Measurements from ENCODE around the gene DNM1.
A peak's percentile ranks its signal among the peaks of the same experiment; 100 is the strongest.
"Not testable (repeated sequence)": the region's sequence is repeated elsewhere in the genome, so short reads cannot be mapped to it uniquely, and the experiment has no call there.

The DNM1 gene

DNA sequence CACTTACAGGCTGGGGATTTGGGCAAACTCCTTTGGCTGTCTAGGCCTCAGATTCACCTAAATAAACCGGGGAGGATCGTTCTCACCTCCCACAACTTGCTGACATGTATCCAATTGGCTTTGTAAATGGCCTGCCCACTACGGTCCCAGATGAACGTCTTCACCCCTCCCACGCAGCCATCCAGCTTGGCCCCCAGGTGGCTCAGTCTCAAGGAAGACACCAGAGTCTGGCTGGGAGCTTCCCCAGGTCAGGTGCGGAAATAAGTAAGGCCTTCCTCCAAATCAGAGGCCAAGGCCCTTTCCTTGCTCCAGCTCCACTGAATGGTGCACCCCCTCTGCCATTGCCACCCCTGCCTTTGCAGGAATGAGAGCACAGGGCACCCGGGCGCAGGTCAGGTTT is 23.2 kb upstream of the DNM1 start:
- Histone ChIP-seq H3K9me3 (ENCODE audit: control insufficient read depth in 1 of 2, low read length in 2 of 2) (no peaks in the 10 kb centered on the region), H3K27me3 (ENCODE audit: low read depth, low read length) (no peaks in the 10 kb centered on the region), H3K27ac (ENCODE audit: low read length) (no peak overlapping the region), H3K36me3 (ENCODE audit: control insufficient read depth in 1 of 2, insufficient read depth in 2 of 2, low read length in 2 of 2) (peaks cover 25 to 73% of the 10 kb centered on the region in 2 donors), H3K4me3 (ENCODE audit: low read depth in 1 of 2, low read length in 2 of 2) (no peak overlapping the region), H3K4me1 (ENCODE audit: control insufficient read depth in 1 of 2, insufficient read depth in 2 of 2, low read length in 2 of 2) (no peaks in the 10 kb centered on the region)

DNA sequence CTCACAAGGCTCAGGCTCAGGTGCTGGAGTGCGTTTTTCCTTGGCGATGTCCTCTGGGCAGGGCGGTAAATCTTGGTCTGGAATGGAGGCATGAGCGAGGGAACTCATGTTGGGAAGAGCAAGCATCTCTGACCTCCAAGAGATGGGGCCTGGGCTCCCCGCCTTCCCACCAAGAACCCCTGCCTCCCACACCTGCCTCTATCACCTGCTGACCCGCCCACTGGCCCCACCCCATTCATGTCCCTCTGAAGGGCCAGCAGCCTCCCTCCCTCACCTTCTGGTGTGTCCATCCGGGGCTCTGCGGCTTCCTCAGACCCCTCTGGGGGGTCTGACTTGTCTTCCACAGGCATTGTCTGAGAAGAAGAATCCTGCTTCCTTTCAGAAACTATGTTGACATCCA is 22.7 kb upstream of the DNM1 start:
- no peak overlapping the region for H3K27ac ChIP-seq (ENCODE audit: low read length)
- H3K36me3 ChIP-seq (ENCODE audit: control insufficient read depth in 1 of 2, insufficient read depth in 2 of 2, low read length in 2 of 2), result peaks cover 28 to 73% of the 10 kb centered on the region in 2 donors
- H3K4me3 ChIP-seq (ENCODE audit: low read depth in 1 of 2, low read length in 2 of 2), result no peak overlapping the region
- no peaks in the 10 kb centered on the region for H3K9me3 ChIP-seq (ENCODE audit: control insufficient read depth in 1 of 2, low read length in 2 of 2)
- no peaks in the 10 kb centered on the region for H3K27me3 ChIP-seq (ENCODE audit: low read depth, low read length)
- no peaks in the 10 kb centered on the region for H3K4me1 ChIP-seq (ENCODE audit: control insufficient read depth in 1 of 2, insufficient read depth in 2 of 2, low read length in 2 of 2)

DNA sequence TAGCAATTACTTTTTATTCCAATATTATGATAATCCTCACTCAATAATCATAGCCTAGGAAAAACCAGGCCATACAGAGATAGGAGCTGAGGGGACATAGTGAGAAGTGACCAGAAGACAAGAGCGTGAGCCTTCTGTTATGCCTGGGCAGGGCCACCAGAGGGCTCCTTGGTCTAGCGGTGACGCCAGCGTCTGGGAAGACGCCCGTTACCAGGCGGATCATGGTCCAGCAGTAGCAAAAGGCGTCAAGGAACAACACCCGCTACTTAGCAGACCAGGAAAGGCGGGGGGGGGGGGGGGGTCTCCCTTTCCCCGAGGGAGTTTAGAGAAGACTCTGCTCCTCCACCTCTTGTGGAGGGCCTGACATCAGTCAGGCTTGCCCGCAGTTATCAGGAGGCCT is 21.7 kb upstream of the DNM1 start:
- not testable (repeated sequence) for H3K4me3 ChIP-seq (ENCODE audit: low read depth in 1 of 2, low read length in 2 of 2); H3K27me3 ChIP-seq (ENCODE audit: low read depth, low read length); H3K9me3 ChIP-seq (ENCODE audit: control insufficient read depth in 1 of 2, low read length in 2 of 2); H3K27ac ChIP-seq (ENCODE audit: low read length); H3K4me1 ChIP-seq (ENCODE audit: control insufficient read depth in 1 of 2, insufficient read depth in 2 of 2, low read length in 2 of 2)
- H3K36me3 ChIP-seq (ENCODE audit: control insufficient read depth in 1 of 2, insufficient read depth in 2 of 2, low read length in 2 of 2), result peaks cover 24 to 71% of the 10 kb centered on the region in 2 donors

DNA sequence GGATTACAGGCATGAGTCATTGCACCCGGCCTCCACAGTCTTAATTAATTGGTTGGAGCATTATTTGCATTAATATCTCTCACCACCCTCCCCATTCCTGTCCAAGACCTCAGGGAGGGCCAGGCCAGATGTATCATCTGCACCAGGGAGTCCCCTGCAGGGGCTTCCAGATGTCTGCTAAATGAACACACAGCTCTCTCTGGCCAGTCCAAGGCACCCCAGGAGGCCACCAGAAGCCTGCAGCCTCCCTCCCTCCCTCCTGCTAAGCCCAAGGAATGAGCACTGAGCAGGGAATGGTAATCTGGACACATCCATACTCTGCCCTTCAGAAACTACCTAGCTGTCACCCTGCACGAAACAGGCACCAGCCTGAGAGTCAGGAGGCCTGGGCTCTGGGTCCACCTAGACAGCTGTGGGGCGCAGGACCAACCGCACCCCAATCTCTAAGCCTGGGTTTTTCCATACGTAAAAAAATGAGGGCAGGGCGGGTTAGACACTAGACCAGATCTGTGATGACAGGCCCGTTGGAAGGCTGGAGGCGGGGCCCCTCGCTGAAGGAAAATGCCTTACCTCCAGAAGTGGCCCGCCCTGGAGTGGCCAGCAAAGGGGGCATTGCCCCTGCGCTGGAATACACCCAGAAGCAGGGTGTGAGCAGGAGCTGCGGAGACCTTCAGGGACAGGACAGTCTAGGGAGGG is 20.1 kb upstream of the DNM1 start:
- no peaks in the 10 kb centered on the region for H3K4me1 ChIP-seq (ENCODE audit: control insufficient read depth in 1 of 2, insufficient read depth in 2 of 2, low read length in 2 of 2)
- no peak overlapping the region for H3K4me3 ChIP-seq (ENCODE audit: low read depth in 1 of 2, low read length in 2 of 2)
- peaks cover 20 to 60% of the 10 kb centered on the region in 2 donors for H3K36me3 ChIP-seq (ENCODE audit: control insufficient read depth in 1 of 2, insufficient read depth in 2 of 2, low read length in 2 of 2)
- H3K9me3 ChIP-seq (ENCODE audit: control insufficient read depth in 1 of 2, low read length in 2 of 2), result no peaks in the 10 kb centered on the region
- H3K27me3 ChIP-seq (ENCODE audit: low read depth, low read length), result no peaks in the 10 kb centered on the region
- no peak overlapping the region for H3K27ac ChIP-seq (ENCODE audit: low read length)

DNA sequence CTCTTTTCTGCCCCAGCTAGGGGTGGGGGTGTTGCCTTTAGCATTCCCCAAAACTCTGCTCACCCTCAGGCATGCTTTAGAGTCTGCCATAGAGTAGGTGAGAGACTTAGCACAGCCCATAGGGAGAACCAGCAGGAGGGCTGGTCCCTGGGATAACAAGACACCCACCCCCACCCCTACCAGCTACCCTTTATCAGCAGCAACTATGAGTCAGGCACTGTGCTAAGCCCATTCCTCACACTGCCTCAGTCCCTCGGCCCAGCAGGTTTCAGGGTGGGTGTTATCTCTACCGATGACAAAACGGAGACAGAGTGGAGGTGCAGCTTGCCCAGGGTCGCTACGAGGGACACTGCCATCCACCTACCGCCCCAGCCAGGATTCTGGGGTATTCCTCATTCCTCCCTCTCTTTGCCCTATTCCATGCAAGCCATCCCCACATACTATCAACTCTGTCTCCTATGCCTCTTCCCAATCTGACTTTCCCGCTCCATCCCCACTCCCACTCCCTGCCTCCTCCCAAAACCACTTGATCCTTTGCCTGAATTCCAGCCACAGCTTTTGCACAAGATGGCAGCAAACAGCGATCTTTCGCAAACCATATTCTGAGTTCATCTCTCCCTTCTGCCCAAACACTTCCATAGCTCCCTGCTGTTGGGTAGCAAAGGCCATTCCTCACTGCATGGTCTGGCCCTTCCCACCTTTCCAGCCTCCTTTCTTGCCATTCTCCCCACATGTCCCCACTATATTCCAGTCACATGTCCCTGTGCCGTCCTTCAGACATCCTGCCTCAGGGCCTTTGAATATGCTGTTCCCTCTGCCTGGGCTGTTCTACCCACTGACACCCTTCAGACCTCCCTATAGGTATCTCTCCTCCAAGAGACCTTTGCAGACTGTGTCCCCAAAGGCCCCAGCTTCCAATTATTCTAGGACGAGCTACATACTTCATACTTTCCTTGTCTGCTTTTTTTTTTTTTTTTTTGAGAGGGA is 16.9 kb upstream of the DNM1 start:
- Histone ChIP-seq H3K36me3 (ENCODE audit: control insufficient read depth in 1 of 2, insufficient read depth in 2 of 2, low read length in 2 of 2) (peaks cover 10 to 38% of the 10 kb centered on the region in 2 donors), H3K9me3 (ENCODE audit: control insufficient read depth in 1 of 2, low read length in 2 of 2) (no peaks in the 10 kb centered on the region), H3K4me3 (ENCODE audit: low read depth in 1 of 2, low read length in 2 of 2) (no peak overlapping the region), H3K27me3 (ENCODE audit: low read depth, low read length) (no peaks in the 10 kb centered on the region), H3K27ac (ENCODE audit: low read length) (no peak overlapping the region), H3K4me1 (ENCODE audit: control insufficient read depth in 1 of 2, insufficient read depth in 2 of 2, low read length in 2 of 2) (peaks cover 0 to 12% of the 10 kb centered on the region in 2 donors)

DNA sequence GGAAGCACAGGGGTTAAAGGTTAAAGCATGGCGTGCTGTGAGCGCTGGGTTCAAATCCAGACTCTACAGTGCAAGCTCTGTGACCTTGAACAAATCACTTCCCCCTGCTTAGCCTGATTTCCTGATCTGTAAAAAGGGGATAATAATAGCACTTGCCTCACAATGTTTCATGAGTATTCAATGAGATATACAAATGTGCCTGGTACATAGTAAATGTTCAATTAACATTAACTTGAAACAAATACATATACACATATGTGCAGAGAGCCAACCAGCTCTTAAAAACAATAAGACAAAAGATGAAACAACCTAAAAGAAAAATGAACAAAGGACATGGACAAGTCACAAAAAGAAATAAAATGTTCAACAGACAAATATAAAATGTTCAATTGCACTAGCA is 15.8 kb upstream of the DNM1 start:
- H3K9me3 ChIP-seq (ENCODE audit: control insufficient read depth in 1 of 2, low read length in 2 of 2), result no peaks in the 10 kb centered on the region
- H3K4me3 ChIP-seq (ENCODE audit: low read depth in 1 of 2, low read length in 2 of 2), result no peak overlapping the region
- H3K4me1 ChIP-seq (ENCODE audit: control insufficient read depth in 1 of 2, insufficient read depth in 2 of 2, low read length in 2 of 2), result peaks cover 0 to 12% of the 10 kb centered on the region in 2 donors
- H3K27me3 ChIP-seq (ENCODE audit: low read depth, low read length), result no peaks in the 10 kb centered on the region
- no peak overlapping the region for H3K27ac ChIP-seq (ENCODE audit: low read length)
- H3K36me3 ChIP-seq (ENCODE audit: control insufficient read depth in 1 of 2, insufficient read depth in 2 of 2, low read length in 2 of 2), result peaks cover 10 to 38% of the 10 kb centered on the region in 2 donors

DNA sequence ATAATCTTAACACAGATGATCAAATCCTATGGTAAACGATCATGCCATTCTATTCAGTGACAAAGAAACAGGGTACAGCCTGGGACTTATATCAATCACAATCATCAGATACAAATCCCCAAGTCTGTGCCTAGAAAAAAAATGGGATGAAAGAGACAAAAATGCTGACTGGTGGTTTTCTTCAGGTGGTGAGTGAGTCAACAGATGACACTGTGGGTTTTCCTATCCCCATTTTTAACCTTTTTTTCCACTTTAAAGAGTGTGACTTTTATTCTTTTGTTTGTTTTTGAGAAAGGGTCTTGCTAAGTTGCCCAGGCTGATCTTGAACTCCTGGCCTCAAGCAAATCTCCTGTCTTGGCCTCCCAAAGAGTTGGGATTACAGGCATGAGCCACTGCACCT is 15.0 kb upstream of the DNM1 start:
- Histone ChIP-seq H3K27me3 (ENCODE audit: low read depth, low read length) (no peaks in the 10 kb centered on the region), H3K27ac (ENCODE audit: low read length) (no peak overlapping the region), H3K4me3 (ENCODE audit: low read depth in 1 of 2, low read length in 2 of 2) (no peak overlapping the region), H3K4me1 (ENCODE audit: control insufficient read depth in 1 of 2, insufficient read depth in 2 of 2, low read length in 2 of 2) (peaks cover 0 to 12% of the 10 kb centered on the region in 2 donors), H3K9me3 (ENCODE audit: control insufficient read depth in 1 of 2, low read length in 2 of 2) (no peaks in the 10 kb centered on the region), H3K36me3 (ENCODE audit: control insufficient read depth in 1 of 2, insufficient read depth in 2 of 2, low read length in 2 of 2) (peaks cover 10 to 33% of the 10 kb centered on the region in 2 donors)

DNA sequence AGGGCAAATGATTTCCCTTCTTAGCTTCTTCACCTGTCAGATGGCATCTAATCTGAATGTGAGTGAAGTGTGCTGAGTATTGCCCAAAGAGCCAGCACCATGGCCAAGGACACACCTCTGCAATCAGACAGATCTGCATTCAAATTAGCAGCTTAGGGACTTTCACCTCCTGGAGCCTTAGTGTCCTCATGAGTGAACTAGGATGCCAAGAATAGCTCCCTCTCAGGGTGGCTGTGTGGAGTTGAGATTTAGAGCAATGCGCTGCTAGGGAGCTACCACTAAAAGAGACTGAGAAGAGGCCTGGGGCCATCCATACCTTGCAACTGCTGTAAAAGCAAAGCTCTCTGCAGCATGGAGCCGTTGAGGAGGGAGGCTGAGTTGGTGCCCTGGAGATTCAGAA is 13.2 kb upstream of the DNM1 start:
- peak overlapping the region in 1 of 2 donors; percentile 84 for H3K4me3 ChIP-seq (ENCODE audit: low read depth in 1 of 2, low read length in 2 of 2)
- H3K4me1 ChIP-seq (ENCODE audit: control insufficient read depth in 1 of 2, insufficient read depth in 2 of 2, low read length in 2 of 2), result peaks cover 0 to 12% of the 10 kb centered on the region in 2 donors
- no peak overlapping the region for H3K27ac ChIP-seq (ENCODE audit: low read length)
- no peaks in the 10 kb centered on the region for H3K27me3 ChIP-seq (ENCODE audit: low read depth, low read length)
- no peaks in the 10 kb centered on the region for H3K9me3 ChIP-seq (ENCODE audit: control insufficient read depth in 1 of 2, low read length in 2 of 2)
- H3K36me3 ChIP-seq (ENCODE audit: control insufficient read depth in 1 of 2, insufficient read depth in 2 of 2, low read length in 2 of 2), result peaks cover 7 to 21% of the 10 kb centered on the region in 2 donors

DNA sequence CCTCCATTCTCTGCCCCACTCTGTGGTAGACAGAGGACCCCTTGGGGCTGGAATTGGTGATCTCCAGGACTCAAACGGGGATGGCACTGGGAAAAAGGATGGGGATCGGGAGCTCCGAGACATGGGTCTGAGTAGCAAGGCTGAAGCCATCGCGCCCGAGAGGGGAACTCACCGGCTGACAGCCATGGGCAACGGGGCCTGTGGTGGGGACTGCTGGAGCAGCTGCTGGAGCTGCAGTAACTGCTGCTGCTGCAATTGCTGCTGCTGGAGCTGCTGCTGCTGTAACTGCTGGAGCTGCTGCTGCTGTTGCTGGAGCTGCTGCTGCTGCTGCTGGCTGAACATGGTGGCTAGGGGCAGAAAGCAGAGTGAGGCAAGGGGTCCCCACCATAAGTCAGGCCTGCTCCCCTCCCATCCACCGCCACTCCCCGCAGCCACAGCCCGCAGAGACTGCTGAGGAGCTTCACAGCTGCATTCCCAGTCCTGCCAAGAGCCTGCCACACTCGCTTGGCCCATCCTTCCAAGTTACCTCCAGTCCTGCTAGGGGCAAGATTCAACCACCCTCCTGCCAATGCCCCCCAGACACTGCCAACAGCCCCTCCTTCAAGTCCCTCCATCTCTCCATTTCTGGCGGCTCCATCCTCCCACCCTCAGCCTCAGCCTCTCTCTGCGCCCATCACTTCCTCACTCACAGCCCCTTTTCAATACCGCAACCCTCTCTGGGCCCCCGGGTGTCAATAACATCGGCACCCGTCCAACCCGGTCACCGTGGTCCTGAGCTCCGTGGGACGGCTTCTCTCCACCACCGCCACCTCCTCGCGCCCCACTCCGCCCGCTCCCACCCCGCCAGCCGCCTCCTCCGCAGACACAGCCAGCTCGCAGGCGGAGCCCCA is 12.4 kb upstream of the DNM1 start:
- Histone ChIP-seq H3K27me3 (ENCODE audit: low read depth, low read length) (no peaks in the 10 kb centered on the region), H3K4me3 (ENCODE audit: low read depth in 1 of 2, low read length in 2 of 2) (peak overlapping the region; percentile 76 to 84), H3K27ac (ENCODE audit: low read length) (peak overlapping the region; percentile 67), H3K4me1 (ENCODE audit: control insufficient read depth in 1 of 2, insufficient read depth in 2 of 2, low read length in 2 of 2) (peaks cover 0 to 12% of the 10 kb centered on the region in 2 donors), H3K9me3 (ENCODE audit: control insufficient read depth in 1 of 2, low read length in 2 of 2) (no peaks in the 10 kb centered on the region), H3K36me3 (ENCODE audit: control insufficient read depth in 1 of 2, insufficient read depth in 2 of 2, low read length in 2 of 2) (peaks cover under 1 to 13% of the 10 kb centered on the region in 2 donors)

DNA sequence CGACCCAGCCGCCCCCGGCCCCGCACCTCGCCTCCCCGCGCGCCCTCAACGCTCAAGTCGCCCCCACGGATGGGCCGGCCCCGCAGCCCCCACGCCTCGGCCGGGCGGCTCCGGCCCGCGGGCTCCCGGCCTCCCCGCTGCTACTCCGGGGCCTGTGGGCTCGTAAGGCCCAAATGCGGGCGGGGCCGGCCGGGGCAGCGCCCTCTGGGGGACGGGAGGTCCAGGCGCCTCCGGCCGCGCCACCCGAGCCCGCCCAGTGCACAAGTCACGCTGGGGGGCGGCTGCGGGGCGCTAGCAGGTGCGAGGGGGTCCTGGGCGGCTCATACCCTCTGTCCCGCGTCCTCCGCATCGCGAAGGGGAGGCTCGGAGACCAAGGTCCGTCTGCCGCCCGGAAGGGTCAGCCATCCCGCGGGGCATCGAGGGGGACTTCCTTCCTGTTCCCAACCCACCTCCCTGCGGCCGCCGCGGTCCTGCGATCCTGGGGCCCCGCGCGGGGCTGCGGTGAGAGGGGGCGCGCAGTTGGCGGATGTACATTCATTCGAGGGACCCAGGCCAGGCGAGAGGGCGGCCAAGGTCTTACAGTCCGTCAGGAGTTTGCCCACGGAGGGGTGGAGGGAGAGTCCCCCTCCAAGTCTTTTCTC is 11.7 kb upstream of the DNM1 start, which contains the start of gene CIZ1:
CIZ1 (minus strand) TSS at position 167 of the 641 bp plus-strand sequence. CDS start 715 bp downstream, outside the sequence.
- Histone ChIP-seq H3K9me3 (ENCODE audit: control insufficient read depth in 1 of 2, low read length in 2 of 2) (no peaks in the 10 kb centered on the region), H3K36me3 (ENCODE audit: control insufficient read depth in 1 of 2, insufficient read depth in 2 of 2, low read length in 2 of 2) (peaks cover 0 to 9% of the 10 kb centered on the region in 2 donors), H3K27ac (ENCODE audit: low read length) (peak within 1 kb of the TSS; percentile 67), H3K4me3 (ENCODE audit: low read depth in 1 of 2, low read length in 2 of 2) (peak within 1 kb of the TSS; percentile 76 to 84), H3K4me1 (ENCODE audit: control insufficient read depth in 1 of 2, insufficient read depth in 2 of 2, low read length in 2 of 2) (peaks cover 0 to 12% of the 10 kb centered on the region in 2 donors), H3K27me3 (ENCODE audit: low read depth, low read length) (no peaks in the 10 kb centered on the region)

Measured in muscle layer of duodenum (tissue), 2 donors.